Glomerular visceral epithelial cell (primary cell): ENCODE data around the gene IER2.

Experiments used
- DNase-seq: peaks from one replicate; pipeline ENCODE4 v3.0.0-alpha.2; 2016; ENCODE audit errors: extremely low spot score

The IER2 gene, protein sequence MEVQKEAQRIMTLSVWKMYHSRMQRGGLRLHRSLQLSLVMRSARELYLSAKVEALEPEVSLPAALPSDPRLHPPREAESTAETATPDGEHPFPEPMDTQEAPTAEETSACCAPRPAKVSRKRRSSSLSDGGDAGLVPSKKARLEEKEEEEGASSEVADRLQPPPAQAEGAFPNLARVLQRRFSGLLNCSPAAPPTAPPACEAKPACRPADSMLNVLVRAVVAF

DNA sequence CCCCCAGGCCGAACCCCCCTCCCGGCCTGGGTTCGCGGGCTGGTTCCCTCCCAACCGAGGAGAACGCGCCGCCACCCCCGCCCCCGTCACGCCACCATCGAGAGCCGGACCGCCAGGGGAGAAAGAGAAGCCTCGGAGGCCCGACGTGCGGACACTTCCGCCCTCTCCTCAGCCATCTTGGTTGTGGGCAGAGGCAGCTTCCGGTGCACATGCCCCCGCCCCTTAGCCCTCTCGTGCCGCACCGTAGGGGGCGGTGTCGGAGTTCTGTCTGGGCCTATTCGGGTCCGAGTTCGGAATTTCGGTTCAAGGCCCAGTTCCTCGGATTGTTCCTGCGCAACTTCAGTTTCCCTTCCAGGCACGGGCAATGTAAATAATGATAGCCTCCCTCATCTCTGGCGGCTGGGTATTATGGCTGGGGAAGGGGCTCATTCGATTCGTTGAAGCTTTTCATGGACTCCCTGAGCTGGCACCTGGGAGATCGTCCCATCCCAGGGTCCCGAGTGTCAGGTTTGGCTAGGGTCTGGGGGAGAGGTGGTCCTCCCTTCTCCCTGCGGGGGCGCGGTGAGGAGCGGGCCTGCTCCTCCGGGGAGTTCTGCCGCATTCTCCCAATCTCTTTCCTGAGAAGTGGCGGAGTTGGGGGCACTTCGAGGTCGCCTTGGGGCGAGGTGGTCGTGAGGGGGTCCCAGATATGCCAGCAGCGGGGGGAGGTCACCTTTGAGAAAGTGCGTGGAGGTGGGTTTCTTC is at the start of gene IER2, which contains the start of gene STX10:
Gene IER2 (plus strand): TSS at position 225 of the 744 bp plus-strand sequence. CDS start 2,776 bp downstream, outside the sequence.
Gene STX10 (minus strand): TSS at position 189 of the 744 bp plus-strand sequence. CDS start 202 bp downstream, outside the sequence.
- DNase-seq, result peak; percentile 95

DNA sequence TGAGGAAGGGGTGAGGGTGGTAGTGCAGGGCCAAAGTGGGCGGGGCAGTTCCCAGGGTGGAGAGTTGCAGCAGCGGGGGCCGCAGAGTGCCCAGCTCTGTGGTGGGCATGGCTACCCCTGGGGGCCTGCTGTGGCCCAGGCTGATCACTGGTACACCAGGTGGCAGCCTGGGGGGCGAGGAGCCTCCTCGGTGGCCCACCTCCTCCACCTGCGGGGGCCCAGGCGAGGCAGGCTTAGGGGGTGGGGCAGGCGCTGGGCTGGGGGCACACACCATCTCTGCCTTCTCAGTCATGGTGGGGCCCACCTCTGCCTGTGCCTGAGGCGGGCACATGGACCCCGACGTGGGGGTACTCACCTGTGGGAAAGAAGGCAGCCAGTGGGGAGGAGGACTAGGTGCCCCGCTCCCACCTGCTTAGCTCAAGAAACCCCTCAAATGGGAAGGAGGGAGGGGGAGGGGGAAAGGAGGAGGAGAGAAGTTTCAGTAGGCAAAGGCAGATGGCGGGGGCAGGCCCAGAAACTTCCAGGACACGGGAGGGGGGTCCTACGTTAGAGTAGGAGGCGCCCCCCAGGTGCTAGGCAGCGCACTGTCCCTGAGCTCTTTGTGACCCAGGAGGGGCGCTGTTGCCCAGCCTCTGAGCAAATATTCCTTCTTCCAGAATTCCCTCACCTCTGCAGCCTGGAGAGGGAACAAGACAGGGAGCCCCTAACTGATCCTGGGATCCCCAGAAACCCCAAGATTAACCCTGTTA is 49.2 kb upstream of the IER2 start:
- no peak for DNase-seq

DNA sequence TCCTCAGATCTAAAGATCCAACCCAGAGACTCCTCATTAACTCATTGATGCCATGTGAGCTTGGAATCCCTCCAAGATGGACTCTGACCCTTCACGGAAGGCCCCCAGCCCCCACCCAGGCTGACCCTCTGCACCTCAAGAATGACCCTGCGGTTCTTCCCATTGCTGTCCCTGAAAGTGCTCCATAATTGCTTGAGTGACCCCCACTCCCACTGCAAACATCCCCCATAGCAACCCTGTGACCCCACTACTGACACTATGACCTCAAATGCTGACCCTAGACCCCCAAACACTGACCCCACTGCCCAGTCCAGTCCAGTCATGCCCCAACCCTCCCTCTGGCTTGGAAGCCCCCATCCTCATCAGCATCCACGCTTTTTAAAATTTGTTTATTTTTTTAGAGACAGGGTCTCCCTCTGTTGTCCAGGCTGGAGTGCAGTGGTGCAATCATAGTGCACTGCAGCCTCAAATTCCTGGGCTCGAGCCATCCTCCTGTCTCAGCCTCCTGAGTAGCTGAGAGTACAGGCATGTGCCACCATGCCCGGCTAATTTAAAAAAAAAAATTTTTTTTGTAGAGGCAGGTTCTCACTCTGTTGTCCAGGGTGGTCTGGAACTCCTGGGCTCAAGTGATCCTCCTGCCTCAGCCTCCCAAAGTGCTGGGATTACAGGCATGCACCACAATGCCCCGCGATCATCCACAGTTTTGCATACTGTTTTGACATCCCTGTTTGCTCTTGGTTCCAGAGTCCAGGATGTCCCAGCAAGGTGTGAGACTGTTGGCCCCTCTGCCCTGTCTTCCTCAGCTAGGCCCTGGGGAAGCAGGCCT is 48.4 kb upstream of the IER2 start:
- DNase-seq, result no peak

DNA sequence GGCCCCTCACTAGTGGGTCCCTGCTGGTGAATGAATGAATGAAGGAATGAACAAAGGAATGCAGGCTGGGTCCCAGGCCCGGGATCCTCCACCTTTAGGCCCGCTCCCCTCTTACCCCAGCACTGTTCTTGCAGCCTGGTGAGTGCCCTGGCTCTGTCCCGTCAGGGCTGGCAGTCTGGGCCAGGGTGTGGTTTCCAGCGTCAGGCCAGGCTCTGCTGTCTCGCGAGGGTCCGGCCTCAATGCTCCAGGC is 47.9 kb upstream of the IER2 start:
- DNase-seq, result no peak

DNA sequence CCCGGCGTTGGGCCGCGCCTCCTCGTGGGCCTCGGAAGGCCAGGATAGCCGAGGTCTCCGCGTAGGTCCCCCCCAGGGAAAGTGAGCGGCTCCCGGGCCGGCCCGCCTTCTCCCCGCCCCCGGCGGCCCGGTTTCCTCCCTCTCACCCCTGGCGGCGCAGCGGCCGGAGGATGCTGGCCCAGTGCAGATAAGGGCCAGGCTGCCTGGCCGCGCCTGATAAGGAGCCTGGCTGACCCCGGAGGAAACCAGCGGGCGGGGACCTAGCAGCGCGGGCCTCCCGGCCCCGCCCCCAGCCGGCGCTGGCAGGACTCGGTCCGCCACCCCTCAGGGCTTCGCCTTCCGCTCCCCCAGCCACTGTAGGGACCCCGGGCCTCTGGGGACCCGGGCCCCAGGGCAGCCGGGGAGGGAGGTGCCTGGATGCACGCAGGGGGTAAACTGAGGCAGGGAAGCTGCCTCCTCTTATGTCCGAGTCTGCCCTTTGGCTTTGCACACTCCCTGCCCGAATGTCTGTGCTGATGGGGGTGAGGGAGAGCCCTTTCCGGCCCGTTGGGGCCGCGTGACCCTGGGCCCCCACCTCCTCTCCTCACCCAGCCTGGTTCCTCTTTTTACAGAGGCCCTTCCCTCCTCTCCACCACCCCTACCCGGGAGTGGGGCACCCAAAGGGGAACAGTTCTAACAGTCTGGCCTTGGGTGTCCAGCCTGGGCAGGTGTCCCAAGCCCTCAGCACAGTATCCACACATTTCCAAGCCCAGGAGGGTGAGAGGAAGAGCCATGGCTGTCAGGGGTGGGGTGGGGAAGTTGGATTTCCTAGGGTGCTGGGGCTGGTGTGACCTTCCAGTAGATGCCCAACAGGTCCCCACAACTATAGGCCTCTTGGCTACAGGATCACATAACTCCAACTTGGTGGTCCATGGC is 47.3 kb upstream of the IER2 start, which contains the start of gene LYL1:
Gene LYL1 (minus strand): TSS at position 193 of the 915 bp plus-strand sequence. CDS start 1,687 bp downstream, outside the sequence.
- DNase-seq, result no peak

DNA sequence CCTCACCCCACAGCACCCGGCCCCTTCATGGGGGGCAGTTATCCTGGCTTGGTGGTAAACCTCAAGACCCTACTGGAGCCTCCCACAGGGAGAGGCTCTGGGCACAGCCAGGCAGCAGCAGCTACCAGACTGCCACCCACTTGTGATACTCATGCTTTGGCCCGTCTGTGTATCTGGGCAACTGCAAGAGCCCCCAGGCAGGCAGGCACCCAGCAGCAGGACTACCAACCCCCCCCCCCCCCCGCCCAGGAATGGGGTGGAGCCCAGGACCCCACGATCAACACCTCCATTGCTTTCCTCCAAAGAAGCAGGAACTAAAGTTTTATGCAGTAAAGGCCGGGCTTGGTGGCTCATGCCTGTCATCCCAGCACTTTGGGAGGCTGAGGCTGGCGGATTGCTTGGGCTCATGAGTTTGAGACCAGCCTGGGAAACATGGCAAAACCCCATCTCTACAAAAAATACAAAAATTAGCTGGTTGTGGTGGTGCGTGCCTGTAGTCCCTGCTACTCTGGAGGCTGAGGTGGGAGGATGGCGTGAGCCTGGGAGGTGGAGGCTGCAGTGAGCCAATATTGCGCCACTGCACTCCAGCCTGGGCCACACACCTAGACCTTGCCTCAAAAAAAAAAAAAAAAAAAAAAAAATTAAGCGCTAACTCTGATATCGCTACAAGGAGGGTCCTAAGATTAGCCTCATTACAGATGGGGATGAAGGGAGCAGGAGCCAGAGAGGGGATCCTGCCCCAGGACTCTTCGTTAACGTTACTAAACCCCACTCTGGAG is 46.4 kb upstream of the IER2 start:
- DNase-seq, result no peak

DNA sequence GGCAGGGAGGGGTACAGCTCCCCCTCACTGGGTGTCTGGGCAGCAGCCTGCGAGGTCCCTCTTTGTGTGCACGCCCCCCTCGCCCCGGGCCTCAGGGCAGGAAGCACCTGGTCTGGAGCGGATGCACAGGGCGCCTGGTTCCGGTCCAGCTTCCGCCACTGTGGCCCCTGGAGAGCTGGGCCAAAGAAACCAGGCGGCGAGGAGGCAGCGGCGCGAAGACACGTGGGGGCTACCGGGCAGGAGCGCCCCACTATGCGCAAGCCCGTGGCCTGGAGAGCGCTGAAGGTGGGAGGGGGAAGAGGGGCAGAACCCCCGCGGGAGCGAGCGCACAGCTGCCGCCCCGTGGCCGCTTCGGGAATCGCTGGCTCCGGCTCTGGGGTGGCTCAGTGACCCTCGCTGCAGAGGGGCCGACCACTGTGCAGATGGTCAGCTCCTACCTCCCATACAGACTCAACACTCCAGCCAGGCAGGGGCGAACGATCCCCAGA is 45.8 kb upstream of the IER2 start:
- DNase-seq, result no peak

DNA sequence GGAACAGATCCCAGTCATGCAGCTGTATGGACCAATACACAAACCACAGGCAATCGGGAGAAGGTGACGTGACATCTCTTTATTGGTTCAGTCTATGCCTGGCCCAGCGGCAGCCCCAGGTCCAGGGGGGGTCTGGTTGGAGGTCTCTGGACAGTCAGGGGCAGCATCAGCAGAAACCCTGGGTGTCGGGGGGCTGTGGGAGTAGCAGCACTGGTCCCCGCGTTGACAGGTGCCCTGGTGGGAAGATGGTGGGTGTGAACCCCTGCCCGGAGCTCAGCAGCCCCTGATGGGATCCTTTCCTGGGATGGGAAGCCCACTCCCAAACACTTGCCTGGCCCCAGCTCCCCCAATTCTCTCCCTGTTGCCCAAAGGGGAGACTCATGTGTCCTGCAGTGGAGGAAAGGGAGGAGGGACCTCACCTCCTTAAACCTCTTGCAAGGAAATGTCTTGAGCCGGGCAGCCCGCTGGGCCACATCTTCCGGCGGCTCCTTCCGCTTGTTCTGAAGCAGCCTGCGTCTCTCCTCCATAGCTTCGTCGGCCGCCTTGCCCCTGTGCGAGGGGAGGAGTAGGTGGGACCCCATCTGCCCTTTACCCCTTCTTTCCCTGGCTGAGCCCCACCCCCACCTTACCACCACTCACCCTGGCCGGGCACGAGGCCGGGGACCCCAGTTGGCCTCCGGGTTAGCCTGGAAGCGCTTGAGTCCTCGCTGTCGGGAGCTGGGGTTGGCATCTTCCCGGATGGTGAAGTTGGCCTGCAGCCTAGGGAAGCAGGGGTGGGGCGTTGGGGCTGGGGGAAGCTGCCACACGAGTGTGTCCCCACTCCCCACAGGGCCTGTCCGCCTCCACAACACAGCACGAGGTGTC is 45.1 kb upstream of the IER2 start:
- DNase-seq, result no peak

DNA sequence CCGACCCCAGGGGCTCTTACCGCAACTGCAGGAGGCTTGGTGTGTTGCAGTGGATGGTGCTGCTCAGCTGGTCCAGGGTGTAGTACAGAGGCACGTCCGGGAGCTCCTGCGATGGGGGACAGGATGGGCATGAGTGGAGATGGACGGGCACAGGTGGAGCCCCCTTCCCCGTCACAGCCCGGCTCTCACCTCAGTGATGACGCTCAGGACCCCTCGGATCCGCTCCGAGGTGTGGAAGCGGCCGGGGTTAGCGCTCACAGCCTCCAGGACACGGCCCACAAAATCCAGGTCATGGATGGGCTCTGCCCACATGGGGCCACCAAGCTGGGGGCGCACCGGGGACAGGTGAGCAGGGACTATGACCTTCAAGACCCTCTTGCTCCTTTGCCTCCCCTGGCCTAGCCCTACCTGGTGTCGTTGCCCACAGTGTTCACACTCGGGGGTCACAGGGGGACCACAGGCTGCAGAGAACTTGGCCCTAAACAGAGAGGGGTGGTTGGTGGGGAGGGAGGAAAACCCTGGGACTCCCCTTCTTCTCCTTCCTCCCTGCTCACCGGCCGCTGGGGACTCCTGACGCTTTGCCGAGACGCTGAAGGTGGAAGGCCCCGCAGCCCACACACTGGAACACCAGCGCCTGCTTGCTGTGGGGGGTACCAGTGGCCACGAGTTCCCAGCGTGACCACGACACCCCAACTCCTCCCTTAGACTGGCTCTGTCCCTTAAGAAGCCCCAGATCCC is 40.7 kb upstream of the IER2 start:
- DNase-seq, result no peak

DNA sequence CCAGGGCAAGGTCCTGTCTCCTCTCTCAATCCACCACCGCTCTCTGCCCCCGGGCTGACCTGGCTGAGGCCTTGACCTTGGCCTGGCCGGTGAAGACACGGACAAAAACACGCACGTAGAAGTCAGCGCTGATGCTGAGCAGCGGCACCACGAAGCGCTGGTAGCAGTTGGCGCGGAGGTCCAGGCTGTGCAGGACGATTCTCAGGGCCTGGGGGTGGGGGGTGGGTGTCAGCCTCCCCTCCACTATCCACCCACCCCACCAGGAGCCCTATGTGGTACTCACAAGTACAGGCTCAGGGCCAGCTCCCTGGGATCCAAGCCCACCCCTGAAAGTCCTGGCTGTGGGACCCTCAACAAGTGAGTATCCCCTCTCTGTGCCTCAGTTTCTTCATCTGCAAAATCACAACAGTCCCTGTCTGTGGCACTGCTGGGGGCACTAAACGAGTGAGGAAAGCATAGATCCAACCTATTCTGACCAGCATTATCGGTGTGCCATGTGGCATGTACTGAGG is 40.1 kb upstream of the IER2 start:
- DNase-seq, result no peak

DNA sequence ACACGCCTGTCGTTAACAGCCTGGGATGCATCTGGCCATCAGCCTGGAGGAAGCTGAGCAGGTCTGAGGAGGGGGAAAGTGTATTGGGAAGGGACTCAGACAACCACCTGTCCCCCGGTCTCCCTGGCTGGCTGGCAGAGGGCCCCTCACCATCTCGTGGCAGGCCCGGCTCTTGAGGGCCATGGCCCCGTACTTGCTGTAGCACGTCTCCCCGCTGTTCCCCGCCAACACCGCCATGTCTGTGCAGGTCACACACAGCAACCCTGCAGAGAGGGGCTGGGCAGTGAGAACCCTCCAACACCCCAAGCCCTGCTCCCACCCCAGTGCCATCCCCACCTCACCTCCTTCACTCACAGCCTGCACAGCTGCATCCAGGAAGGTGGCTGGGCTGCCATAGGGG is 37.7 kb upstream of the IER2 start:
- no peak for DNase-seq

DNA sequence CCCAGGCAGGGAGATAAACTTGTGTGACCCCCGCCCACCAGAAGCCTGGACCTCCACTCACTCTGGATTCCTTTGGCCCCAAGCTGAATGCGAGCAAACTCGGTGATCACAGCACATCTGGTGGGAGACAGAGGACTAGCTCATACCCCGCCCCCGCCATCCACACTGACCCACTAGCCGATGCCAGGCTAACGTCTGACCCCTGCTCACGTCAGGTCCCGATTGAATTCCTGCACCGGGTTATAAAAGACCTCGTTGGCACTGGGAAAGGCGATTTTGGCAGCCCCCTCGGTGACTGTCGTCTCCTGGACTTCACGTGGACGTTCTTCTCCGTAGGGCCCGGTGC is 34.3 kb upstream of the IER2 start:
- DNase-seq, result no peak

DNA sequence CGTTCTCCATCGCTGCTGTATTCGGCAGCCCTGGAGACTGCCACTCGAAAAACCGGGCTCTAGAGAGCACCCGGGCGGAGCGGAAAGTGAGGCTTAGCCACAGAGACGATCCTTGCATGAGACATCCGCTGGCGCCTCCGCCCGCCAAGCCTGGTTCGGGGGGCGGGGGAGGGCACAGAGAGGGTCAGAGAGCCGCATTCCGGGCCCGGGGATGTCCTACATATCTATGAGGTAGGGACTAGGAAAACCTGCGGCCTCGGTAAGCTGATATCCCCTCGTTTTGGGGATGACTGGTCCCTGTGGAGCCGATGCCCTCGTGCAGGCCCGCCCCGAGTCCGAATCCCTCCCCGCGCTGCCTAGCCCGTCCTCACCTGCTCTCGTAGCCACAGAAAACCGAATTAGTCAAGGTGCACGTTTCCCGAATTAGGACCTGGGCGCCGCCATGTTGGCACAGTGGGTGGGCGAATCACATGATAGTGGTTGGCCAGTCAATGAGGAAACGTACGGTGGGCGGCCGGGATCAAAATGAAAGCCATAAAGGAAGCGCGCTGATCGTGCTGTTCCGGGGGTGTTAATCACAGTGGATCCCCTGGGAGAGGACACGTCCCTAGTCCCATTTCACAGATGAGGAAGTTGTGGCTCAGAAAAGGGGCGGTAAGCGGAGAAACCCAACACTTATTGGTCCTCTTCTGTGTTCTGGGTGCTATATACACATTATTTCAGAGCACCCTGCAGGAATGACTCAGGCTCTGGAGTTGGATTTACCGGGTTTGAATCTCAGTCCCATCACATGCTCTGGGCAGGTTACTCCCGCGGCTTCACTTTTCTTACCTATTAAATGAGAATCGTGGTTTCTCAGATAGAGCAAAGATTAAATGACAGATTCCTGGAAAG is 33.7 kb upstream of the IER2 start, which contains the start of gene TRMT1:
Gene TRMT1 (minus strand): TSS at position 459 of the 894 bp plus-strand sequence. CDS start 341 bp downstream, at position 118.
- DNase-seq, result peak; percentile 90

DNA sequence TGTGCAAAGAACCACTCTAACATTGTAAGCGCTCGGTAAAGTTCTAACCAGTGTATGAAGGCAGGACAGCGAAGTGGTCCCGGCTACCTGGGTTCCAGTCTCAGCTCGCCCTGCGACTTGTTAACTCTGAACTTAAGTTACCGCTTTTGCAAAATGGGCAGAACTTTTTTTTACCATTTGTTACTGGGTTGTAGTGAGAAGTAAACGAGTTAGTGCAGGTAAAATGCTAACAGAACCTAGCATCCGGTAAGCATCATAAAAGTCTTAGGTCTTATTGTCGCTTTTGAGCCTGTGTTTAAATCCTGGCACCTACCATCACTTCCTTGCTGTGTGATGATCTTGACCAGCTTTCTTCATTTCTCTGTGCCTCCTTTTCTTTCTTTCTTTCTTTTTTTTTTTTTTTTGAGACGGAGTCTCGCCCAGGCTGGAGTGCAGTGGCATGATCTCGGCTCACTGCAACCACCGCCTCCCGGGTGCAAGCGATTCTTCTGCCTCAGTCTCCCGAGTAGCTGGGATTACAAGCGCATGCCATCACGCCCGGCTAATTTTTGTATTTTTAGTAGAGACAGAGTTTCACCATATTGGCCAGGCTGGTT is 32.9 kb upstream of the IER2 start:
- DNase-seq, result no peak

DNA sequence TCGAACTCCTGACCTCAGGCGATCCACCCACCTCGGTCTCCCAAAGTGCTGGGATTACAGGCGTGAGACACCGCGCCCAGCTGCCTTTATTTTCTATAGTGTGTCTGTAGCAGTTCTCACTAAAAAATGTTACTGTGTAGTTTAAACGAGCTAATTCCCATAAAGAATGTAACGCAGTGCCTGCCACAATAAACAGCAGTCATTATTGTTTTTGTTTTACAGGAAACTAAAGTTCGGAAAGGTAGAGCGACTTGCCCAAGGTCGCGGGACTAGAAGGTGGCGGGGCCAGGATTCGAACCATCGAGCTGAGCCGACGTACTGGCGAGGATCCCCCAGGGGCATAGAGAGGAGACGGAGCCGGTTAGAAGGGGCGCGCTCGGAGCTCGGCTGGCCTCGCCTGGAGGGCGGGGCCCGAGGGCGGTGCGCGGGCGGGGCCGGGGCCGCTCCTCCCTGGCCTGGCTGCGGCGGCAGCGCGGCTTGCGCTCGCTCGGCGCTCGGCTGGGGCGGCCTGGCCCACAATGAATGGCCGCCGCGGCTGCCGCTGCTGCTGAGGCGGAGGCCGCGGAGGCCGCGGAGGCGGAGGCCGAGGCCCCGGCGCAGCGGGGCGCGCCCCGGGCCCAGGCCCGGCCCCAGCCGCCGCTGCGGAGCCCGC is 32.3 kb upstream of the IER2 start, which contains the start of gene NACC1:
Gene NACC1 (plus strand): TSS at position 493 of the 652 bp plus-strand sequence. CDS start 16,944 bp downstream, outside the sequence.
- peak; percentile 93 for DNase-seq
